ENCODE data around the gene SMTNL1.

- TF ChIP-seq POLR2A (IDR thresholded peaks at IDR 0.05) = no peak
- TF ChIP-seq CTCF (IDR thresholded peaks at IDR 0.05) = no peak
Measured at GRCh38 chr11:57543593-57543992, 6.2 kb downstream of the SMTNL1 start.

Measured in esophagus squamous epithelium (tissue), 4 donors.